HepG2 (cell line): Measurements from ENCODE around the gene SPTBN4. TPM values are rescaled to one million over a fixed set of nuclear protein-coding genes. Genes with fewer than 3 reads are reported as not detected.

Experiments used
- ATF7-NPFF ChIP-seq: sonication (generic); formaldehyde crosslinking; IDR thresholded peaks from 2 replicates; pipeline ENCODE4 v1.8.1; 2023; ENCODE audit warnings: mild to moderate bottlenecking, low read depth, missing genetic modification reagents, moderate library complexity
- CEBPG ChIP-seq: IDR thresholded peaks from 2 replicates; pipeline ENCODE4 v1.6.1; 2016
- ESRRA ChIP-seq: sonication (generic); formaldehyde crosslinking; IDR thresholded peaks from 2 replicates; pipeline ENCODE4 v1.5.1; 2020; ENCODE audit warnings: mild to moderate bottlenecking, low read depth, missing genetic modification reagents
- FOXA1 ChIP-seq, 2 experiments: fragments of 450-650 bp in 1 of 2; sonication (generic) in 1 of 2; formaldehyde crosslinking in 1 of 2; IDR thresholded peaks; 2 replicates each; pipeline versions ENCODE4 v1.4.0 to v1.6.1; 2016 to 2020; ENCODE audit warnings: missing genetic modification reagents in 1 of 2
- HMG20B ChIP-seq: conservative IDR thresholded peaks from 2 replicates; pipeline ENCODE4 v1.6.1; 2016; ENCODE audit warnings: missing genetic modification reagents, missing compliant biosample characterization
- KDM4B ChIP-seq: sonication (generic); formaldehyde crosslinking; IDR thresholded peaks from 2 replicates; pipeline ENCODE4 v1.4.0; 2020; ENCODE audit warnings: missing genetic modification reagents
- MLLT10 ChIP-seq: sonication (generic); formaldehyde crosslinking; IDR thresholded peaks from 2 replicates; pipeline ENCODE4 v1.4.0; 2020; ENCODE audit warnings: missing genetic modification reagents
- NR2F1 ChIP-seq, 2 experiments: fragments of 450-650 bp in 1 of 2; formaldehyde crosslinking in 1 of 2; IDR thresholded peaks; 2 replicates each; pipeline versions ENCODE4 v1.5.0 to v1.6.1; 2016 to 2020; ENCODE audit warnings: mild to moderate bottlenecking in 1 of 2, missing compliant biosample characterization in 1 of 2, missing genetic modification reagents in 1 of 2, moderate library complexity in 1 of 2
- PCBP1 ChIP-seq: fragments of 200-400 bp; formaldehyde crosslinking; IDR thresholded peaks from 2 replicates; pipeline ENCODE4 v1.6.1; 2017; ENCODE audit warnings: mild to moderate bottlenecking, low read depth, low read length, borderline replicate concordance
- STAG1 ChIP-seq: sonication (generic); formaldehyde crosslinking; IDR thresholded peaks from 2 replicates; pipeline ENCODE4 v1.4.0; 2020; ENCODE audit warnings: missing genetic modification reagents
- ZBTB40 ChIP-seq, 2 experiments: fragments of 450-650 bp in 1 of 2; sonication (generic) in 1 of 2; formaldehyde crosslinking in 1 of 2; IDR thresholded peaks; 2 replicates each; pipeline versions ENCODE4 v1.6.1 to v1.8.0; 2016 to 2022; ENCODE audit warnings: antibody characterized with exemption in 1 of 2, mild to moderate bottlenecking in 1 of 2, missing genetic modification reagents in 1 of 2
- ZMYM3 ChIP-seq: sonication (generic); formaldehyde crosslinking; IDR thresholded peaks from 2 replicates; pipeline ENCODE4 v1.5.1; 2020; ENCODE audit warnings: mild to moderate bottlenecking, missing genetic modification reagents
- ZNF142 ChIP-seq: sonication (generic); formaldehyde crosslinking; IDR thresholded peaks from 2 replicates; pipeline ENCODE4 v1.4.0; 2020; ENCODE audit warnings: missing genetic modification reagents
- ZNF253 ChIP-seq: sonication (generic); formaldehyde crosslinking; IDR thresholded peaks from 2 replicates; pipeline ENCODE4 v1.8.0; 2022; ENCODE audit warnings: mild to moderate bottlenecking, missing genetic modification reagents, borderline replicate concordance
- ZNF619 ChIP-seq: sonication (generic); formaldehyde crosslinking; IDR thresholded peaks from 2 replicates; pipeline ENCODE4 v1.4.0; 2020; ENCODE audit warnings: mild to moderate bottlenecking, missing genetic modification reagents
- ZSCAN22 ChIP-seq: sonication (generic); formaldehyde crosslinking; IDR thresholded peaks from 2 replicates; pipeline ENCODE4 v1.4.0; 2020; ENCODE audit warnings: mild to moderate bottlenecking, missing genetic modification reagents
- polyA plus RNA-seq, 8 experiments: library from polyadenylated mRNA; depleted of rRNA in 3 of 8; stranded (reverse) in 7 of 8; unstranded in 1 of 8; fragments of >200 nt; fragmentation: Illumina TruSeq in 4 of 8; extraction: Trizol in 4 of 8; gene quantifications; 2 replicates each; pipeline versions ENCODE4 v1.2.1 to v1.2.3, GENCODE V29; 2011 to 2016; ENCODE audit warnings: low read depth in 4 of 8, missing spikeins in 1 of 8, mixed read lengths in 1 of 8; ENCODE audit not compliant: insufficient read depth in 1 of 8
- total RNA-seq, 5 experiments: library from RNA; depleted of rRNA; stranded (reverse); fragments of >200 nt; fragmentation: Illumina TruSeq; extraction: Trizol; gene quantifications; 2 replicates each; pipeline ENCODE4 v1.2.3, GENCODE V29; 2016; ENCODE audit warnings: low read depth in 1 of 5

SPTBN4 gene
- total and polyA plus RNA-seq, 2 of the 13 experiments (the other 11 are each of a cell fraction or from before 2014, with no cell fraction given): 0.11 TPM

- TF ChIP-seq ZNF142 (CRISPR knock-in tag) (no peak), STAG1 (CRISPR knock-in tag) (peak; percentile 63), ZBTB40 (IDR thresholded peaks at IDR 0.05) (no peak), ZBTB40 (CRISPR knock-in tag; IDR thresholded peaks at IDR 0.05) (no peak), ZNF619 (no peak), NR2F1 (CRISPR knock-in tag; IDR thresholded peaks at IDR 0.05) (no peak), HMG20B (CRISPR knock-in tag) (no peak), ATF7-NPFF (CRISPR knock-in tag) (no peak), ZMYM3 (CRISPR knock-in tag) (no peak), KDM4B (CRISPR knock-in tag) (no peak), FOXA1 (IDR thresholded peaks at IDR 0.05) (no peak), FOXA1 (CRISPR knock-in tag; IDR thresholded peaks at IDR 0.05) (no peak), MLLT10 (no peak), ZNF253 (CRISPR knock-in tag) (no peak), ESRRA (CRISPR knock-in tag) (no peak), CEBPG (CRISPR knock-in tag) (no peak), ZSCAN22 (no peak), PCBP1 (no peak)
These were observed 21.9 kb upstream of the SPTBN4 start (continued) for GRCh38 chr19:40444825-40445312.
